Thymus (tissue), 11 donors: Measurements from ENCODE around the gene TRIM24. TPM values are rescaled to one million over a fixed set of nuclear protein-coding genes. Genes with fewer than 3 reads are reported as not detected.
"Not testable (repeated sequence)": the region's sequence is repeated elsewhere in the genome, so short reads cannot be mapped to it uniquely, and the experiment has no call there.

Experiments
- DNase-seq, 9 donors: peaks; one replicate each; pipeline ENCODE4 v3.0.0-alpha.2; 2013; ENCODE audit warnings: low spot score in 9 of 9, low read depth in 6 of 9, missing footprints in 1 of 9
- H3K27ac ChIP-seq, 2 donors: one replicate each; pipeline ENCODE4 v1.5.1; 2013; ENCODE audit warnings: control low read depth in 1 of 2, low read depth in 1 of 2, low read length in 1 of 2, mild to moderate bottlenecking in 1 of 2, moderate library complexity in 1 of 2
- H3K27me3 ChIP-seq, 2 donors: one replicate each; pipeline ENCODE4 v1.5.1; 2013; ENCODE audit warnings: low read length in 1 of 2; ENCODE audit not compliant: control insufficient read depth in 2 of 2, insufficient read depth in 1 of 2
- H3K36me3 ChIP-seq, 2 donors: one replicate each; pipeline ENCODE4 v1.5.1; 2013; ENCODE audit warnings: low read length in 1 of 2, mild to moderate bottlenecking in 1 of 2, moderate library complexity in 1 of 2; ENCODE audit not compliant: control insufficient read depth in 2 of 2, insufficient read depth in 2 of 2
- H3K4me1 ChIP-seq, 2 donors: one replicate each; pipeline ENCODE4 v1.5.1; 2013; ENCODE audit warnings: low read length in 2 of 2; ENCODE audit not compliant: control insufficient read depth in 2 of 2, insufficient read depth in 2 of 2
- H3K4me3 ChIP-seq, 2 donors: one replicate each; pipeline ENCODE4 v1.5.1; 2013; ENCODE audit warnings: low read length in 2 of 2, control low read depth in 1 of 2, mild to moderate bottlenecking in 1 of 2
- H3K9me3 ChIP-seq, 2 donors: one replicate each; pipeline ENCODE4 v1.5.1; 2013; ENCODE audit warnings: low read length in 1 of 2, mild to moderate bottlenecking in 1 of 2; ENCODE audit not compliant: control insufficient read depth in 2 of 2, insufficient read depth in 1 of 2
- WGBS: extraction: QIAGEN DNeasy Blood & Tissue Kit; methylation state at CpG from one replicate; pipeline ENCODE4 v1.1.7; 2013; 5-methylcytosine and 5-hydroxymethylcytosine counted together
- polyA plus RNA-seq: library from polyadenylated mRNA; stranded (reverse); fragments of 200-250 nt; gene quantifications from one replicate; pipeline ENCODE4 v1.2.3, GENCODE V29; 2013
- total RNA-seq: library from RNA; stranded (reverse); fragments of 120-200 nt; gene quantifications from one replicate; pipeline ENCODE4 v1.2.4, GENCODE V29; 2013
- donor health status: healthy.

Gene TRIM24
- total and polyA plus RNA-seq, 2 donors = 18.1 to 28.1 TPM

- 72% methylated on average over 7 of the region's 7 CpGs for WGBS
- no peaks in the 10 kb centered on the region for H3K27me3 ChIP-seq
- H3K27ac ChIP-seq = no peak overlapping the region
- peaks cover 0 to 15% of the 10 kb centered on the region in 2 donors for H3K9me3 ChIP-seq
- DNase-seq = no peak
- peaks cover 46 to 58% of the 10 kb centered on the region in 2 donors for H3K36me3 ChIP-seq
- H3K4me3 ChIP-seq = no peak overlapping the region
- no peaks in the 10 kb centered on the region for H3K4me1 ChIP-seq
Observed at GRCh38 chr7:138515001-138515528, 55.0 kb downstream of the TRIM24 start.

DNA sequence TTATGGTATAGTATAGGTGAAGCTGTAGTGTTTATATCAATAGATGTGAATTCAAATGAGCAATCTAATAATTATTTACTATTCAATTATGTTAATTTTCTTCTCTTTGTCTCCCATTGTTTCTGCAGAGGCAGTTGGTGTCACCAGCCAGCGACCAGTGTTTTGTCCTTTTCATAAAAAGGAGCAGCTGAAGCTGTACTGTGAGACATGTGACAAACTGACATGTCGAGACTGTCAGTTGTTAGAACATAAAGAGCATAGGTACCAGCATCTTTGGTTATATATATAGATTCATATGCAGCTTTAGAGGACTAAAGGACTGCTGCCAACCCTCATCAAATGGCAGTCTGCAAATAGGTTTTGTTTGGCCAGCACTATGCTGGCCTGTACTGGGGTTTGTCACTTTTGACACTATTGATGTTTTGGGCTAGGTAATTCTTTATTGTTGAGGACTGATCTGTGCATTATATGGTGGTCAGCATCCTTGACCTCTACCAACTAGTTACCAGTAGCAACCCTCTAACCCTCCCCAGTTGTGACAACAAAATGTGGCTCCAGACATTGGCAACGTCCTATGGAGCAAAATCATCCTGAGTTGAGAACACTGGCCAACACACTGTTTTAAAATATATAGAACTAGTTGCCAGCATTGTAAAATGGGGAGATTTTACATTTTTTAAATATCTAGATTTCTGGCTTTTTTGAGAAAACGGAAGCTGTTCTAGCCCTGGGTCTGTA is 59.2 kb downstream of the TRIM24 start:
- Histone ChIP-seq H3K9me3 (no peaks in the 10 kb centered on the region), H3K4me3 (no peak overlapping the region), H3K27me3 (no peaks in the 10 kb centered on the region), H3K27ac (no peak overlapping the region), H3K4me1 (no peaks in the 10 kb centered on the region), H3K36me3 (peaks cover 25 to 54% of the 10 kb centered on the region in 2 donors)
- 99% methylated on average over 4 of the region's 4 CpGs for WGBS
- DNase-seq = no peak

DNA sequence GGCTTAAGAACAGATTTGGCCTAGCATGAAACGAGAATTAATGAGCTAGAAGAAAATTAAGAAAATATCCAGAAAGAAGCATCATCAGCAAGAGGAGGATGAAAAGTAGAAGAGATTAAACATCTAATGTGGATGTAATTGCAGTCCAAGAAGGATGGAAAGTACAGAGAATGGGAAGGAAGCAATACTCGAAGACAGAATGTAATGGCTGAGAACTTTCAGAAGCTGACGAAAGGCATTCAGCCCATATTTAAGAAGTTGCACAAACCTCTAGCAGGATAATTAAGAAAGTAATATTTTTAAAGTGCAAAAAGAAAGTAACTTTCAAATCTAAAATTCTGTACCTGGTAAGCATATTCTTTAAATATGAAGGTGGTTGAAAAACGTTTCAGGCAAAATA is 60.7 kb downstream of the TRIM24 start:
- WGBS = 98% methylated on average over 4 of the region's 4 CpGs
- no peak overlapping the region for H3K4me3 ChIP-seq
- DNase-seq = no peak
- H3K9me3 ChIP-seq = no peaks in the 10 kb centered on the region
- peaks cover 25 to 49% of the 10 kb centered on the region in 2 donors for H3K36me3 ChIP-seq
- H3K4me1 ChIP-seq = no peaks in the 10 kb centered on the region
- H3K27me3 ChIP-seq = no peaks in the 10 kb centered on the region
- no peak overlapping the region for H3K27ac ChIP-seq

- no peak for DNase-seq
- 98% methylated on average over 7 of the region's 7 CpGs for WGBS
- Histone ChIP-seq H3K4me3 (no peak overlapping the region), H3K36me3 (peaks cover 15 to 48% of the 10 kb centered on the region in 2 donors), H3K4me1 (no peaks in the 10 kb centered on the region), H3K9me3 (peaks cover 1 to 3% of the 10 kb centered on the region in 2 donors), H3K27me3 (no peaks in the 10 kb centered on the region), H3K27ac (no peak overlapping the region)
Observed at GRCh38 chr7:138521837-138522461, 61.9 kb downstream of the TRIM24 start.

DNA sequence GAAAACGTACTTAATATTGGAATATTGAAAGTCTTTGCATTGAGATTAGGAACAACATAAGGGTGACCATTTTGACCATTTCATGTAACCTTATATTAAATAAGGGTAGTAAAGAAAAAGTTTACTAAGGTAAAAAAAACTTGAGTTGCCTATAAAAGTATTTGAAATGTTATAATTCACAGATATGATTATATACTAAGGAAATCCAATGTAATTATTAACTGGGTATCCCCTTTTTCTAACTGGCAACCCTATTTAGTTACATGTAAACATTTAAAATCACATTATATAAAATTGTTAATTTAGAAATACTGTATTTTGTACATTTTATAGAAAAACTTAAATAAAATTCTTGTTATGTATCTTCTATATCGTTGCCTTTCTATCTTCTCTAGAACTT is 64.2 kb downstream of the TRIM24 start:
- no peak overlapping the region for H3K27ac ChIP-seq
- no peak overlapping the region for H3K4me3 ChIP-seq
- no peaks in the 10 kb centered on the region for H3K27me3 ChIP-seq
- no peaks in the 10 kb centered on the region for H3K4me1 ChIP-seq
- no peak for DNase-seq
- WGBS = 99% methylated on average over 2 of the region's 2 CpGs
- H3K9me3 ChIP-seq = peaks cover 6 to 11% of the 10 kb centered on the region in 2 donors
- peaks cover 13 to 49% of the 10 kb centered on the region in 2 donors for H3K36me3 ChIP-seq

DNA sequence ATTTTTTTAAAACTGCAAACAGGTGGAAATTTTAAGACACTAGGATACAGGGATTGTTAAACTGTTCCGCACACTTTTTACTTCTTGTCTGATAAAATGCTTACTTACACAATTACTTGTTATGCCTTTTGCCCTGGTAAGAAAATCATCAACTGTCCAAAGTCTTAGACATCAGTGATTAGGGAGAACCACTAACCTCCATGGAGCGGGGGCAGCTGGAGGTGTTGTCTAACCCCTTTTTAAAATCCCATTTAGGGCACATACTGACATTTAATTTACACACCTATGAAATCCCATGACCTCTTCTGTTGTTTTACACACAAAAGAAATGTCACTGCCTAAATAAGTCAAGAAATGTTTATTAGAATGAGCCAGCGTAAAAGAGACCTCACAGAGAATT is 65.7 kb downstream of the TRIM24 start:
- H3K36me3 ChIP-seq = peaks cover 14 to 44% of the 10 kb centered on the region in 2 donors
- peaks cover 6 to 16% of the 10 kb centered on the region in 2 donors for H3K9me3 ChIP-seq
- over 99% methylated on average over 3 of the region's 3 CpGs for whole genome bisulfite sequencing

GRCh38 chr7:138527746-138528223 is 67.7 kb downstream of the TRIM24 start:
- no peaks in the 10 kb centered on the region for H3K27me3 ChIP-seq
- H3K4me1 ChIP-seq = no peaks in the 10 kb centered on the region
- peaks cover 16 to 35% of the 10 kb centered on the region in 2 donors for H3K36me3 ChIP-seq
- WGBS = 98% methylated on average over 5 of the region's 5 CpGs
- DNase-seq = peak in 3 of 9 donors; percentile 0 to 41 (median 4)
- no peak overlapping the region for H3K4me3 ChIP-seq
- H3K27ac ChIP-seq = no peak overlapping the region
- H3K9me3 ChIP-seq = peaks cover 8 to 17% of the 10 kb centered on the region in 2 donors

More for the DNA sequence above, 65.7 kb downstream of the TRIM24 start:
- no peaks in the 10 kb centered on the region for H3K4me1 ChIP-seq
- DNase-seq = no peak
- no peak overlapping the region for H3K4me3 ChIP-seq
- no peaks in the 10 kb centered on the region for H3K27me3 ChIP-seq
- no peak overlapping the region for H3K27ac ChIP-seq

DNA sequence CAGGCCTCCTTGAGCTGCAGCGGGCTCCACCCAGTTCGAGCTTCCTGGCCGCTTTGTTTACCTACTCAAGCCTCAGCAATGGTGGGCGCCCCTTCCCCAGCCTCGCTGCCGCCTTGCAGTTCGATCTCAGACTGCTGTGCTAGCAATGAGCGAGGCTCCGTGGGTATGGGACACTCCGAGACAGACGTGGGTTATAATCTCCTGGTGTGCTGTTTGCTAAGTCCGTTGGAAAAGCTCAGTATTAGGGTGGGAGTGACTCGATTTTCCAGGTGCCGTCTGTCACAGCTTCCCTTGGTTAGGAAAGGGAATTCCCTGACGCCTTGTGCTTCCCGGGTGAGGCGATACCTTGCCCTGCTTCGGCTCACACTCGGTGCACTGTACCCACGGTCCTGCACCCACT is 76.8 kb downstream of the TRIM24 start:
- H3K27ac ChIP-seq, H3K9me3 ChIP-seq, DNase-seq, H3K4me3 ChIP-seq, H3K27me3 ChIP-seq, H3K4me1 ChIP-seq: not testable (repeated sequence)
- 94% methylated on average over 20 of the region's 20 CpGs for WGBS
- H3K36me3 ChIP-seq = peaks cover 4 to 45% of the 10 kb centered on the region in 2 donors

DNA sequence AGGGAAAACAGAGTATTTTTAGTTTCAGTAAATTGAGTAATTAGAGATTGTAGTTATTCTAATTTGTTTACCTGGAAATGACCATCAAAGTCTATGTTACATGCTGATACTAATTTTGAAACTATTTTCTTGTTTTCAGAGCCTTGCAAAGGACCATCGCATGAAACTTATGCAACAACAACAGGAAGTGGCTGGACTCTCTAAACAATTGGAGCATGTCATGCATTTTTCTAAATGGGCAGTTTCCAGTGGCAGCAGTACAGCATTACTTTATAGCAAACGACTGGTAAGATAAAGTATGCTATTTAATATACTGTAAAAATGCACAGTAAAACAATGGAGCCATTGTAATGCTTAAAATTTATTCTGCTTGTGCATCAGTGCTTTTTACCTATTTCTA is 78.5 kb downstream of the TRIM24 start:
- Histone ChIP-seq H3K27me3 (no peaks in the 10 kb centered on the region), H3K36me3 (peaks cover 4 to 50% of the 10 kb centered on the region in 2 donors), H3K4me1 (no peaks in the 10 kb centered on the region), H3K9me3 (peaks cover 0 to 6% of the 10 kb centered on the region in 2 donors), H3K27ac (no peak overlapping the region), H3K4me3 (no peak overlapping the region)
- DNase-seq = no peak
- WGBS = 96% methylated on average over 2 of the region's 2 CpGs
